HCEC 1CT (cell line): ENCODE data around the gene KLHL17.

Experiments used
- DNase-seq: peaks from one replicate; pipeline ENCODE4 v3.0.0-alpha.2; 2017

Gene KLHL17

DNA sequence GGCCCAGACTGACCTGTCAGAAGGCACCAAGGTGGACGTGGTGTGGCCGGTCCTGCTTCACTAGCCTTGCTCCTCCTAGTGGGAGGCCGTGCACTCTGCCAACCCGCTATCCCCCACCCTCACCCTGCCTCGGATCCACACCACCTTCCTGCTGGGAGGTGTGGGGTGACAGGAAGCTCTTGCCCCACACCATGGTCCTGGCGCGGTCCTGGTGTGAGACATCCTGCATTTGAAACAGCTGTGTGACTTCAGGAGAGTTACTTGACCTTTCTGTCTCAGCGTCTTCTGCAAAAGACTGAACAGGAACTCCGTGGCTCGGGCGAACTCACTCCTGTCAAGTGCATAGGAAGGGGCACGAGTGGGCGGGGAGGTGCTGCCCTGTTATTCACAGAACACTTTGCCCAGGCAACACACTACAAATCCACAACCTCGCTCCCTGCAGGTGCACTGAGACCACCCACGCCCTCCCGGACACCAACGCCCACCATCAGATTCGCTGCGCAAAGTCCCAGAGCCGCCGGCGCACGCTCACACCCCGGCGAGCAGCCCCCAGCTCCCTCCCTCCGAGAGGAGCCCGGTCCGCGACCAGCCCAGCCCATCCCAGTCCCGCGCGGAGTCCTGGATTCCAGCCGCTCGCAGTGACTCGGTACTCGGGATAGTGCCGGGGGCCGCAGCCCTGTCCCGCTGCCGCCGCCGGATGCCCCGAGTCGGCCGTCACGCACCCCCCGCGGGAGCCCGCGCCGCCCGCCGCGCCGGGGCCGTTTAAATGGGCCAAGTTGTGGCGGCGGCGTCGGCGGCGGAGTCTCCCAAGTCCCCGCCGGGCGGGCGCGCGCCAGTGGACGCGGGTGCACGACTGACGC lies 37.0 kb upstream of the KLHL17 start, which contains the start of gene SAMD11:
TSS of gene SAMD11 (plus strand) at position 793 of the 860 bp plus-strand sequence. CDS start 509 bp downstream, outside the sequence.
- peak; percentile 68 for DNase-seq

DNA sequence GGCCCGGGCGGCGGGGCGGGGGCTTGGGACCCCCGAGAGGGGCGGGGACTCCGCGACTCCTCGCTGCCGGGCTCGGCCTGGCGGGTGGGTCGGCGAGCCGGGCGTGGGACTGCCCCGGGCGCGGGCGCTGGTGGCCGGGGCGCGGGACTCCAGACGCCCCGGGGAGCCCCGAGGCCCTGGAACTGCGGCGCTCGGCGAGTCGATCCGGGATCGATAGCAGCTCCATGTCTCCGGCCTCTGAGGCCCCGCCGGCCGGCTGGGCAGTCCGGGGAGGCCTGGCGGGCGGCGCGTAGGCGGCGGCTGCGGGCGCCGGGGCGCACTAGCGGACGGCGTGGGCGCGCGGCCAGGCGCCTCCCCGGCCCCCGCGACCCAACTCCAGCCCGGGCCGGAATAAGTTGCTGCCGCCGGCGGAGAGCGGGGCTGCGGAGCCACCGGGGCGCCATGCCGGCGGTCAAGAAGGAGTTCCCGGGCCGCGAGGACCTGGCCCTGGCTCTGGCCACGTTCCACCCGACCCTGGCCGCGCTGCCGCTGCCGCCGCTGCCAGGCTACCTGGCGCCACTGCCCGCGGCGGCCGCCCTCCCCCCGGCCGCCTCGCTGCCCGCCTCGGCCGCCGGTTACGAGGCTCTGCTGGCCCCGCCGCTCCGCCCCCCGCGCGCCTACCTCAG lies 36.3 kb upstream of the KLHL17 start:
- no peak for DNase-seq

DNA sequence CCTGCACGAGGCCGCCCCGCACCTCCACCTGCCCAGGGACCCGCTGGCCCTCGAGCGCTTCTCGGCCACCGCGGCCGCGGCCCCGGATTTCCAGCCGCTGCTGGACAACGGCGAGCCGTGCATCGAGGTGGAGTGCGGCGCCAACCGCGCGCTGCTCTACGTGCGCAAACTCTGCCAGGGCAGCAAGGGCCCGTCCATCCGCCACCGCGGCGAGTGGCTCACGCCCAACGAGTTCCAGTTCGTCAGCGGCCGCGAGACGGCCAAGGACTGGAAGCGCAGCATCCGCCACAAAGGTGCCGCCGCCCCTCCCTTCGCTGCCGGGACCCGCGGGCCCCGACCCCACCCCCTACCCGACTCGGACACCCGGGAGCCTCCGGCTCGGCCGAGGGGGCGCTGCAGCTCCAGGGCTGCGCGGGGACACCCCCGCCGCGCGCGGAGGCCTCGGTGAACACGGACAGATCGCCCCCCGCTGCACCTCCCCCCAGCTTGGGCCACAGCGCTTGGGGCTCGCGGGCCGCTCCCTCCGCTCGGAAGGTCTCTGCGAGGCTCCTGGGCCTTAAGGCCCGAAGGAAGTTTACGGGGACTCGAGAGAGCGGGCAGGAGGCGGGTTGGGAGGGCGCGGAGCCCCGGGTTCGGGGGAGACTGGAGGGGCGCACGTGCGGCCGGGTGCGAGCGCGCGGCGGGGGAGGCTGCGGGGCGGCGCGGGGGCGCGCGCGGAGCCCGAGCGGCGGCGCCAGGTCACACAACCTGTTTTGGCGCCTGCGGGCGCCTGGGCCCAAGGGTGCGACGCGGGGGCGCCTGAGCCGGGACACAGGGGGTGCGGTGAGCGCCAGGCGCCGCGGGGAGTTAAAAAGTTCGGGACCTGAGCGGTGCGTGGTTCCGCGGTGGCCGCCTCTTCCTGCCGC lies 35.5 kb upstream of the KLHL17 start:
- DNase-seq, result peak; percentile 46

DNA sequence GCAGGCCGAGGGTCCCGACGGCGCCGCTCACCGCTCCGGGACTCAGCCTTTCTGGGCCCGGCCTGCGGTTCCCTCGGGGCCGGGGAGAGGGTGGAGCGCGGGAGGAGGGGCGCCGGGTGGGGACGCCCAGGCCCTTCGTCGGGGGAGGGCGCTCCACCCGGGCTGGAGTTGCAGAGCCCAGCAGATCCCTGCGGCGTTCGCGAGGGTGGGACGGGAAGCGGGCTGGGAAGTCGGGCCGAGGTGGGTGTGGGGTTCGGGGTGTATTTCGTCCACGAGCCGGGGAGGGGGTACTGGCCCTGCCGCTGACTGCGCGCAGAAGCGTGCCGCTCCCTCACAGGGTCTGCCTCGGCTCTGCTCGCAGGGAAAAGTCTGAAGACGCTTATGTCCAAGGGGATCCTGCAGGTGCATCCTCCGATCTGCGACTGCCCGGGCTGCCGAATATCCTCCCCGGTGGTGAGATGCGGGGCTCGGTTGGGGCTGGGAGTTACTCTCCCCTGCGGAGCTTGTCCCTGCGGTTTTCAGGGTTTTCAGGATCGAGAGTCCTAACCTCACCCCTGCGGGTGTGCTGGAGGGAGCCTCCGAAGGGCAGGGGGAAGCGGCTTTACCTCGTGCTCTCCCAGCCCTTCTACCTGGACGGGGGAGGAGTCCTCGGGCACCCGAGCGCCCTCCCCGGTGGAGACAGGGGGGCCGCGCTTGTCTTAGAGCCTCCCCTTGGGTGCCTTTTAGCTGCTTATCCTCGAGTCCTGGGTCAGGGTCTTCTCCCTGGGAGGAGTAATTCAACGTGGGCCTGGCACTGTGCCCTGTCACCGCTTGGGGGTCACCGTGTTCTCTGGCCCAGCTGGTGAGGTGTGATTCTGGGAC lies 34.6 kb upstream of the KLHL17 start:
- DNase-seq, result no peak

DNA sequence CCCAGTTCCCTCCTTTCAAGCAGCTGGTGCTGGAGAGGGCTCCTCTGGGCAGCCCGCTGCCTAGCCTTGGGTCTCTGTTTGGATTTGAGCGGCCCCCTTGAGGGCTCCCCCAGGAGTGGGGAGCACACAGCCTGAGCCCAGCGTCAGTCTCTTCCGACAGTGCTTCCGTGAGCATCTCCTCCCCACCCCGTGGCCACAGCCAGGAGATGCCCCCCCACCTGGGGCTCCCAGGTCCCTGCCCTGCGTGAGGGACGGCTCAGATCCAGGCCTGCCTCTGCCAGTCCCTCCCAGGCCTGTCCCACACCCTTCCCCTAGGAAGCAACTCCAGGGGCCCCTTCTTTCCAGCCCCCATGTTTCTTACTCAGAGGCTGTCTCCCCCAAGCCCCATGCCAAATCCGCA lies 33.1 kb upstream of the KLHL17 start:
- no peak for DNase-seq

DNA sequence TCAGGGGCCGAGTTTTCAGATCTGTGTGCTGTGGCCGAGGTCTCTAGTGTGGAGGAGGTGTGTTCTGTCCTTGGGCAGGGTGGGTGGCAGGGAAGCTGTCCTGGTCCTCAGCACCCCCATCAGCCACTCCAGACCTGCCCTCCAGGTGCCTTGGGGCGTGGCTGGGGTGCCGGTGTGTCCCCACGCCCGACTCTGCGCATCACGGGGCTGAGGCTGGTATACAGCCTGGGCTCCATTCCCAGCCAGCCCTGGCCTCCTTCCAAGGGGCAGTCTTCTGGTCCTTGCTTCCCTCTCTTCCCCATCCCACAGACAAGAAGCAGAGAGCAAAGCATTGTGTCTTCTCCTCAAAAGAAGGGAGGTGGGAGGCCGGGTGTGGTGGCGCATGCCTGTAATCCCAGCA lies 32.6 kb upstream of the KLHL17 start:
- DNase-seq, result no peak

DNA sequence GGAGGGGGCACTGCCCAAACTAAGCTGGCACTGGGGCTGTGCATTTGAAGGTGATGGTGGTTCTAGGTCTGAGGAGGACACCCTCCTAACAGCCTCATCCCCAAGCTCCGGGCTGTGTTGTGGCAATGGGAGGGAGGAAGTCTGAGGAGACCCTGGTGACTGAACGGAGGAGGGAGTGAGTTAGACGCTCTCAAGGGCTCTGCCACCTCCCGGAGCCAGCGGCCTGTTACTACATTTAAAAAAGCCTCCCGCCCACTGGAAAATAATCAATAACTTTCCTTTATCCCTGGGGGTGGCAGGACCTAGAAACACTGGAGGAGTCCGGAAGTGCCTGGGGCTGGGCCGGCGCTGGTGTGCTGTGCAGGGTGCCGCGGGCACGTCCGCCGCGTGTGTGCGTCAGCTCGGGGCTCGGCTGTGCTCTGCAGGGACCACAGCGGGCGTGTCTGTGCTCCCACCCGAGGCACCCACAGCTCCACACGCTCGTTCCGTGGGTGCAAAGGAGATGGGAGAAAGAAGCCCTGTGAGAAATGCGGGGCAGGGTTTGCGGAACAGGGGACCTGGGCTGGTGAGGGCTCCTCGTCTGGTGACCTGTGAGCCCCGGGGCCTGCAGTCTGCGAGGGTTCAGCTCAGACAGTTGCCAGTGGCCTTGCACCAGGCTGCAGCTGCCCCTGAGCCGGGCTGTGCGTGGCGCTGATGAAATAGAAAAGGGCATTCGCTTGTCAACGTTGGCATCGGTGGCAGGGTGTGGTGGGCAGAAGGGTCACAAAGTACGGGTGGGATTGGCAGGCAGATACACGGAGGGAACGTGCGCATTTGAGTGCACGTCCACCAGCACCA lies 31.3 kb upstream of the KLHL17 start:
- DNase-seq, result no peak

DNA sequence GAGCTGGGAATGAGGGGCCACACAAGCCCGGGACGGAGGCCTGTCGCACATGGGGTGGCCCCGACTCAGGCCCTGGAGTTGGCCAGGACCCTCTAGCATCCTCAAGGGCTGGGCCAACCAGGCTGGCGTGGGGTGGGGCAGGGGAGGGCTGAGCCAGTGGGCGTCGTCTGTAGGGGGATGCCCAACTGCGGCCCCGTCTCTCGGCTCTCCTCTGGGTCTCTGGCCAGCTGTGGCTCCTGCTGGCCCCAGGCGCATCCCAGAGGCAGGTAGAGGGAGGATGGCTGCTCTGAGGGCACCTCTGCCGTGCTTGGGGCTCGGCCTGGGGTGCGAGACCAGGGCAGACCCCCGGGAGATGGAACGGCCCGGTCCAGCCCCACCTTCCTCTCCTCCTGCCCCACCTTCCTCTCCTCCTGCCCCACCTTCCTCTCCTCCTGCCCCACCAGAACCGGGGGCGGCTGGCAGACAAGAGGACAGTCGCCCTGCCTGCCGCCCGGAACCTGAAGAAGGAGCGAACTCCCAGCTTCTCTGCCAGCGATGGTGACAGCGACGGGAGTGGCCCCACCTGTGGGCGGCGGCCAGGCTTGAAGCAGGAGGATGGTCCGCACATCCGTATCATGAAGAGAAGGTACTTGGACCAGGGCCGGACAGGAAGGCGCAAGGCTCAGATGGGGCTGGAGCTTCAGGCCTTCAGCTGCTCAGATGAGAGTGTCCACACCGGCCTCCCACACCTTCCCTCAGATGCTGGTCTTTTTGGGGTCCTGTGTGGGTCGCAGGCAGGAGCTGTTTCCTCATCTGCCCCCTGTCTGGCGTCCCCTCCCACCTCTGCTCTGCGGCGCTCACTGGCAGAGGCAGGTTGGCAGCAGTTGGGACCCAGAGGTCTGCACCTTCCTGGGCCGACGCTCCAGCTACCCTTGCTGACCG lies 30.4 kb upstream of the KLHL17 start:
- DNase-seq, result no peak

DNA sequence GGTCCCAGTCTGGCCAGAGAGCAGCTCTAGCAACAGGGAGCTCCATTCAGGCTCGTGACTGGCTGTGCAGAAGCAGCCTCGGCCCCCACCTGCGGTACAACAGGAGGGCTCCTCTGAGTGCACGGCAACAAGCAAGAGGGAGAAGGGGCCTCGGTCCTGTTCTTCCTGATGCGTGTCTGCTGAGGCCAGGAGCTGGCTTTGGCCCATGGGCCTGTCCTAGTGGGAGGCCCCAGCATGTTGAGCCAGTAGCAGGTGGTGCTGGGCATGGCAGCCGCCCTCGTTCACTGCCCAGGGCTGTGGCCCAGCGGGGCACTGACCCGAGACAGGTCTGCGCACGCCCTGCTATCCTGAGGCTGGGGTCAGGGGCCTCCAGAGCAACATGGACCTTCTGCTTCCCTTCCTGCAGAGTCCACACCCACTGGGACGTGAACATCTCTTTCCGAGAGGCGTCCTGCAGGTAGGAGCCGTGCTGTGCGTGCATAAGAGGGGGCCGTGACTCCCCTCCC lies 29.7 kb upstream of the KLHL17 start:
- no peak for DNase-seq

DNA sequence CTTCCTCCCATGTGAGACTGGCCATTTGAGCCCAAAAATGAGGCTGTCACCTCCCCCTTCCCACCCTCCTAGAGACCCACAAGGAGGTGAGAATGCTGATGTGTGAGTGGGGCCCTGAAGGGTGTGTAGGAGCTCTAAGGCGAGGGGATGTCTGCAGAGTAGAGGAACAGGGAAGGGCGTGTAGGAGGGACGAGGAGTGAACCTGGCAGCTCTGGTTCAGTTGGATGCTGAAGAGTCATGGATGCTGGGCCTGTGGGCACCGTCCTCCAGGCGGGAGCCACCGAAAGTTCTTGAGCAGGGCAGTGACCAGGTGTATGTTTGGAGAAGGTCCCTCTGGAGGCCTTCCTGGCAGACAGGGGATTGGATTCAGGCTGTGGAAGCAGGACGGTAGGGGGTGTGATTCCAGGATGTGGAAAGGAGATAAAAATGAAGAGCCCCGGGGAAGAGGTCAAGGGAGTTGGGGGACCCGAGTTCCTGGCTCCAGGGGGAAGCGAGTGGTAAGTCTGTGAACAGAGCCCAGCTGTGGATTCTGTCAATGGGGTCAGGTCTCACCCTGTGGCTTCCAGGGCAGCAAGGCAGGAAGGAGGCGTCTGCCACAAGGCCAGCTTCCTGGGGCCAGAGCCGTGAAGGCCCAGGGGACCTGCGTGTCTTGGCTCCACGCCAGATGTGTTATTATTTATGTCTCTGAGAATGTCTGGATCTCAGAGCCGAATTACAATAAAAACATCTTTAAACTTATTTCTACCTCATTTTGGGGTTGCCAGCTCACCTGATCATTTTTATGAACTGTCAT lies 28.8 kb upstream of the KLHL17 start:
- no peak for DNase-seq

DNA sequence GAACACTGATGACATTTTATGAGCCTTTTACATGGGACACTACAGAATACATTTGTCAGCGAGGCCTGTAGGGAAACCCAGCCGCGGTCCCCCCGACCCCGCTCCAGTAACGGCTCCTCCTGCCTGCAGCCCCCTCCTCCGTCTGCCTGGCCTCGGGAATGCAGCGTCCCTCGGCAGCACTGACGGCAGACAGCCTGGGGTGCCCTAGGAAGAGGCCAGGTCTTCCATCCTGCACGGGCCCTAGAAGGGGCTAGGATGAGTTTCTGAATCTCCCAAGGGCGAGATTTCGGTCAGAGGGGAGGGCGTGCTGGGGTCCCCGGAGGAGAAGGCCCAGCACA lies 28.2 kb upstream of the KLHL17 start:
- no peak for DNase-seq

DNA sequence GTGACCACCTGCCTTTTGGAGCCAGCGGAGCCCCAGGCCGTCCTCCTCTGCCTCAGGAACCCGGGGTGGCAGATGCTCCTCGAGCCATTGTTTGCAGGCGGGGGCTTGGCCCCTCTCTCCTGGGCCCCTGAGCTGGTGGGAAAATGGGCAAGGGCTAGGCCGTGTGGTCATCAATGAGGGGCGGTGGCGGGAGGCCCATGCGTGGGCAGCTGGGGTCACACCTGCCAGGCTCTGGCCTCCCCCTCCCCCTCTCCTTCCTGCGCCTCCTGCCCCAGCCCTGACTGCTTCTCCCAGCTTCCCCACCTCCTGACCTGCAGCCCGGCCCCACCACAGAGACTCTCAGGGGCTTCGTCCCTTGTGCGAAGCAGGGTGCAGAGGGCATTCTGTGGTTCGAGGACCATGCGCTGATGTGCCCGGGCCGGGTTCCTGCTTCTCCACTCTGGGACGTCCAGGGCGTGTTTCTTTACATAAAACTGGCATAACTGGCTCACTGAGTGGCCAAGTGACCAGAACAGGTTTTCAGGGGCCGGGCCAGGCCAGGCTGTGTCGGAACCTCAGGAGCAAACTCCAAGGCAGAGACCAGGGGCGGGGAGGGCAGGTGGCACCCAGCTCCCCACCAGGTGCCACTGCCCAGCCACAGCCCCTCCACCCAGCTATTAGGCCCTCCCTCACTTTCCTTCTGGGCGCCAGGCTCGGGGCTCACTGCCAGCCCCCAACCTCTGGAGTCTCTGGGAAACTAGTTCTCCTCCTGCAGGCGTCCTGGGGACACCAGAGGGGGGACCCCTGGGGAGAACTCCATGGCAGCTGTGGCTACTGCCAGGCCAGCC lies 27.4 kb upstream of the KLHL17 start:
- no peak for DNase-seq

DNA sequence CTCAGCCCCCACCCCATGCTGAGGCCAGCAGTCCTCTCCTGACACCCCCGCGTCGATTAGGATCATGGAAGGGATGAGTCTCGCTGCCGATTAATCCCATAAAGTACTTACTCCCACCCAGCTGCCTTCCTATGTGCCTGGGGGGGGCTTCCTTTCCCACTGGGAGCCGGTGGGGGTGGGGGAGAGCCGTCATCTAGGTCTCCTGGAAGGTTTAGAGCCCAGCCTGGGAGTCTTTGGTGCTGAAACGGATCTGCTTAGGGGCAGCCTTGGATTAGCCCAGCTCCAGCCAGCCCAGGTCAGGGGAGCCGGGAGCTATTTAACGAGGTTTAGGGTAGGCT lies 26.8 kb upstream of the KLHL17 start:
- DNase-seq, result no peak

DNA sequence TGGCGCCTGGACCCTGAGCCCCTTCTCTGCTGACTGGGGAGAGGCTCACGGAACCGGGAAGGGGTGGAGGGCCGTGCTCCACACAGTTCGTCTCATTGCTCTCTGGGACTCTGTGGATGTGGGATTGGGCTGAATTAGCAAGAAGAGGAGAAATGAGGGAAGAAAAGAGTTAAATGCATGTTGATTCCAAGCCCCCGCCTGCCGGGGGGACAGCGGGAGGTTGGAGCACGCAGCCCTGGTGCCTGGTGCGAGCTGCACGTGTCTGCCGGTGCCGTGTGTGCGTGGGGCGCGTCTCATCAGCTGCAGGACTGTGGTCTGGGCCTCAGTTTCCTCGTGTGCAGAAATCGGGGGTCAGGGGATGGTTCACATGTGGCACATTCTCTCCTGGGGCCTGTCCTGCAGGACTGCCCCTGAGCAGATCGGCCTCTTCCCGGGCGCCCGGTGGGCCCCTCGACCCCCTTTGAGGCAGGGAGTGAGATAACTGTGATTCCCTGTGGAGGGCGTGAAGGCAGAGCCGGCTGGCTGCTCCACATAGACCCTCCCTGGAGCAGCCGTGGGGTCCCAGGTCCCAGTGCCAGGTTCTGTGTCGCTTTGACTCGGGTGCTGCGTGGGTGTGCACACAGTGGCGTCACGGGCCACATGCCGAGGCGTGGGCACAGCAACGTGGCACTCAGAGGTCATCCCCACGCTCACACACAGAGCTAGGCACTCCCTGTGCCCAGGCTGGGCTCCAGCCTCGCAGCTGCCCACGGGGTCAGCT lies 25.2 kb upstream of the KLHL17 start:
- DNase-seq, result no peak

DNA sequence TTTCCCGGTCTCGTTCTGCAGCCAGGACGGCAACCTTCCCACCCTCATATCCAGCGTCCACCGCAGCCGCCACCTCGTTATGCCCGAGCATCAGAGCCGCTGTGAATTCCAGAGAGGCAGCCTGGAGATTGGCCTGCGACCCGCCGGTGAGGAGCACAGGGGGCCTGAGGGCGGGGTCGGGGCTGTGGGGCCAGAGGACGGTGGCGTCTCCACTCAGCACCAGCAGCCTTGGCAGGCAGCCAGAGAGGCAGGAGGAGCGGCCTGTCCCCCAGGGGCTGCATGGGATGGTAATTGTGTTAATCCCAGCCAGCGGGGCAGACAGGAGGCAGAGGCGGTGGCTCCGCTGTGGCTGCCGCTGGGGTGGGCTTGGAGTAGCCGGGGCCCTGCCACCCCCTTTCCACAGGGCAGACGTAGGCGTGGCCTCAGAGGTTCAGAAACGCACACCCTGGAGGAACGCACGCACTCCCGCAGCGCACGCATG lies 24.6 kb upstream of the KLHL17 start:
- no peak for DNase-seq

DNA sequence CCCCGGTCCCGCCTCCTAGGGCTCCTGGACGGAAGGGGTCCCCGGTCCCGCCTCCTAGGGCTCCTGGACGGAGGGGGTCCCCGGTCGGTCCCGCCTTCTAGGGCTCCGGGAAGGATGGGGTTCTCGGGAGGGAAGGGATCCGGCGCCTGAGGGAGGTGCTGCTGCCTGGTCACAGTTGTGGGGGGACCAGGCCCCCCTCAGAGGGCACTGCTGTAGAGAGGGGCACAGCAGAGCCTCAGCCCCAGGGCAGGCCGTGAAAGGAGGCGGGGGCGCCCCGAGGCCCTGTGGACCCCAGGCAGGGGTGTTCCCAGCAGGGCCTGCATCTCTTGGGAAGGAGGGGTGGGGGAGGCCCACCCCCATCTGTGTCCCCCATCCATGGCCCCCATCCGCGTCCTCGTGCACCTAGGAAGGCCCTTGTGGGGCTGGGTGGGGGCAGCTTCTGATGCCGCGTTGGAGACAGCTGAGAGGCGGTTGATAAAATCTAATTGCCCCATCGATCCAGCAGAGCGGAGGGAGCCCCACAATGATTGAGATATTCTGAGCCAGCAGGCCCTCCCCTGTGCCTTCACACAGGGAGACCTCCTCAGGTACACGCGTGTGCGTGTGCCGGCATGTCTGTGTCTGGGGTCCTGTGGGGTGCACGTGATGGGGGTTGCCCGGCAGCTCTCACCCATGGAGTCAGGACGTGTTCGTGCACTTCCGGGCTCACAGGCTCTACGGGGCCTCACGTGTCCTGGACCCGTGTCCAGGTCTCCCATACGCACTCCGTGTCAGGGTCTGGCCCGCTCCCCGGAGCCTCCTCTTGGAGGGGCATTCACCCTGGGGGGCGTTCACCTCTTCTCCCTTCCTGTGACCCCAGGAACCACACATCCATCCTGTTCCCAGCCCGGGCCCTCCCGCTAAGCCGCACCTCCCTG lies 23.8 kb upstream of the KLHL17 start:
- no peak for DNase-seq
